CD4-positive, alpha-beta T cell treated with Interleukin-4 for 4 hours (primary cell): ENCODE measurements around the gene SH2D7.

Experiments used
- DNase-seq: peaks from one replicate; pipeline ENCODE4 v3.0.0-alpha.2; 2020

Gene SH2D7

GRCh38 chr15:78092261-78093041 is at the start of gene SH2D7:
SH2D7 (plus strand) TSS chr15:78092561; CDS start chr15:78092585, 24 bp downstream.
- no peak for DNase-seq

GRCh38 chr15:78044407-78045155 is 47.8 kb upstream of the SH2D7 start:
- peak; percentile 77 for DNase-seq

GRCh38 chr15:78045189-78045588 is 47.2 kb upstream of the SH2D7 start:
- no peak for DNase-seq

- peak; percentile 78 for DNase-seq
Observed at GRCh38 chr15:78046796-78047341, 45.5 kb upstream of the SH2D7 start.

GRCh38 chr15:78047761-78048627 is 44.4 kb upstream of the SH2D7 start:
- peak; percentile 72 for DNase-seq

- DNase-seq: no peak
Observed at GRCh38 chr15:78048628-78048920, 43.8 kb upstream of the SH2D7 start.

GRCh38 chr15:78049691-78050440 is 42.5 kb upstream of the SH2D7 start:
- no peak for DNase-seq

GRCh38 chr15:78050441-78050809 is 41.9 kb upstream of the SH2D7 start:
- DNase-seq: peak; percentile 78

- peak; percentile 61 for DNase-seq
Observed at GRCh38 chr15:78050826-78051225, 41.5 kb upstream of the SH2D7 start.

GRCh38 chr15:78051596-78051995 is 40.8 kb upstream of the SH2D7 start:
- no peak for DNase-seq

GRCh38 chr15:78052001-78052401 is 40.4 kb upstream of the SH2D7 start:
- DNase-seq: no peak

- no peak for DNase-seq
Observed at GRCh38 chr15:78052545-78052944, 39.8 kb upstream of the SH2D7 start.

GRCh38 chr15:78054518-78054917 is 37.8 kb upstream of the SH2D7 start:
- no peak for DNase-seq

GRCh38 chr15:78054966-78055365 is 37.4 kb upstream of the SH2D7 start:
- peak; percentile 83 for DNase-seq

- DNase-seq: no peak
Observed at GRCh38 chr15:78055919-78056713, 36.2 kb upstream of the SH2D7 start.

GRCh38 chr15:78056714-78057269 is 35.6 kb upstream of the SH2D7 start:
- peak; percentile 46 for DNase-seq

- no peak for DNase-seq
Observed at GRCh38 chr15:78057803-78058202, 34.6 kb upstream of the SH2D7 start.

- no peak for DNase-seq
Observed at GRCh38 chr15:78058401-78058935, 33.9 kb upstream of the SH2D7 start.

- no peak for DNase-seq
Observed at GRCh38 chr15:78059110-78059839, 33.1 kb upstream of the SH2D7 start.

GRCh38 chr15:78060232-78060631 is 32.1 kb upstream of the SH2D7 start:
- no peak for DNase-seq
